ENCODE measurements around the gene GALNT2.

Gene GALNT2

GRCh38 chr1:230066466-230067404 is at the start of gene GALNT2:
TSS of gene GALNT2 (plus strand) at chr1:230067238. CDS start at chr1:230067281, 43 bp downstream.
- H3K4me1 ChIP-seq (ENCODE audit: insufficient read depth, insufficient read length) = no peaks in the 10 kb centered on the region
- no peaks in the 10 kb centered on the region for H3K36me3 ChIP-seq (ENCODE audit: insufficient read depth, insufficient read length, low read length)
- H3K27me3 ChIP-seq (ENCODE audit: insufficient read depth, insufficient read length) = peaks cover 31% of the 10 kb centered on the region
- H3K9me3 ChIP-seq (ENCODE audit: insufficient read depth, low read length) = peaks cover 12% of the 10 kb centered on the region
- DNase-seq (ENCODE audit: low read depth, low spot score) = peak; percentile 87
- peak within 1 kb of the TSS; percentile 85 for H3K4me3 ChIP-seq (ENCODE audit: insufficient read length, low read depth)
- H3K9ac ChIP-seq (ENCODE audit: insufficient read length, low read depth) = peak within 1 kb of the TSS; percentile 89
- TF ChIP-seq ZNF274 (IDR thresholded peaks at IDR 0.05; ENCODE audit: low read depth, low read length) (no peak), SUZ12 (IDR thresholded peaks at IDR 0.05; ENCODE audit: extremely low read depth, insufficient read depth, insufficient read length) (no peak), YY1 (IDR thresholded peaks at IDR 0.05; ENCODE audit: insufficient read depth, insufficient read length) (no peak)

- H3K9ac ChIP-seq (ENCODE audit: insufficient read length, low read depth) = no peak overlapping the region
- H3K9me3 ChIP-seq (ENCODE audit: insufficient read depth, low read length) = no peaks in the 10 kb centered on the region
- no peaks in the 10 kb centered on the region for H3K27me3 ChIP-seq (ENCODE audit: insufficient read depth, insufficient read length)
- no peaks in the 10 kb centered on the region for H3K36me3 ChIP-seq (ENCODE audit: insufficient read depth, insufficient read length, low read length)
- TF ChIP-seq ZNF274 (IDR thresholded peaks at IDR 0.05; ENCODE audit: low read depth, low read length) (no peak), SUZ12 (IDR thresholded peaks at IDR 0.05; ENCODE audit: extremely low read depth, insufficient read depth, insufficient read length) (no peak), YY1 (IDR thresholded peaks at IDR 0.05; ENCODE audit: insufficient read depth, insufficient read length) (no peak)
- no peaks in the 10 kb centered on the region for H3K4me1 ChIP-seq (ENCODE audit: insufficient read depth, insufficient read length)
- DNase-seq (ENCODE audit: low read depth, low spot score) = no peak
- H3K4me3 ChIP-seq (ENCODE audit: insufficient read length, low read depth) = no peak overlapping the region
Observed at GRCh38 chr1:230020451-230020850, 46.6 kb upstream of the GALNT2 start.

GRCh38 chr1:230022666-230023380 is 44.2 kb upstream of the GALNT2 start:
- no peaks in the 10 kb centered on the region; the same call in 1 of the 2 replicates for H3K9me3 ChIP-seq (ENCODE audit: insufficient read depth, low read length)
- no peak for DNase-seq (ENCODE audit: low read depth, low spot score)
- TF ChIP-seq SUZ12 (IDR thresholded peaks at IDR 0.05; ENCODE audit: extremely low read depth, insufficient read depth, insufficient read length) (no peak), YY1 (IDR thresholded peaks at IDR 0.05; ENCODE audit: insufficient read depth, insufficient read length) (no peak)
- H3K9ac ChIP-seq (ENCODE audit: insufficient read length, low read depth) = no peak overlapping the region
- H3K36me3 ChIP-seq (ENCODE audit: insufficient read depth, insufficient read length, low read length) = no peaks in the 10 kb centered on the region
- H3K27me3 ChIP-seq (ENCODE audit: insufficient read depth, insufficient read length) = no peaks in the 10 kb centered on the region
- no peaks in the 10 kb centered on the region for H3K4me1 ChIP-seq (ENCODE audit: insufficient read depth, insufficient read length)
- no peak overlapping the region for H3K4me3 ChIP-seq (ENCODE audit: insufficient read length, low read depth)

- Histone ChIP-seq H3K27me3 (ENCODE audit: insufficient read depth, insufficient read length) (no peaks in the 10 kb centered on the region), H3K9ac (ENCODE audit: insufficient read length, low read depth) (no peak overlapping the region), H3K4me3 (ENCODE audit: insufficient read length, low read depth) (no peak overlapping the region), H3K9me3 (ENCODE audit: insufficient read depth, low read length) (no peaks in the 10 kb centered on the region; the same call in 1 of the 2 replicates), H3K36me3 (ENCODE audit: insufficient read depth, insufficient read length, low read length) (no peaks in the 10 kb centered on the region), H3K4me1 (ENCODE audit: insufficient read depth, insufficient read length) (no peaks in the 10 kb centered on the region)
- TF ChIP-seq SUZ12 (IDR thresholded peaks at IDR 0.05; ENCODE audit: extremely low read depth, insufficient read depth, insufficient read length) = no peak
- no peak for TF ChIP-seq ZNF274 (IDR thresholded peaks at IDR 0.05; ENCODE audit: low read depth, low read length)
- TF ChIP-seq YY1 (IDR thresholded peaks at IDR 0.05; ENCODE audit: insufficient read depth, insufficient read length) = no peak
- no peak for DNase-seq (ENCODE audit: low read depth, low spot score)
Observed at GRCh38 chr1:230025686-230026085, 41.4 kb upstream of the GALNT2 start.

- Histone ChIP-seq H3K27me3 (ENCODE audit: insufficient read depth, insufficient read length) (no peaks in the 10 kb centered on the region), H3K4me3 (ENCODE audit: insufficient read length, low read depth) (no peak overlapping the region), H3K36me3 (ENCODE audit: insufficient read depth, insufficient read length, low read length) (no peaks in the 10 kb centered on the region), H3K9me3 (ENCODE audit: insufficient read depth, low read length) (no peaks in the 10 kb centered on the region; the same call in 1 of the 2 replicates), H3K9ac (ENCODE audit: insufficient read length, low read depth) (no peak overlapping the region), H3K4me1 (ENCODE audit: insufficient read depth, insufficient read length) (no peaks in the 10 kb centered on the region)
- TF ChIP-seq ZNF274 (IDR thresholded peaks at IDR 0.05; ENCODE audit: low read depth, low read length) (no peak), SUZ12 (IDR thresholded peaks at IDR 0.05; ENCODE audit: extremely low read depth, insufficient read depth, insufficient read length) (no peak), YY1 (IDR thresholded peaks at IDR 0.05; ENCODE audit: insufficient read depth, insufficient read length) (no peak)
- no peak for DNase-seq (ENCODE audit: low read depth, low spot score)
Observed at GRCh38 chr1:230026139-230026538, 40.9 kb upstream of the GALNT2 start.

- TF ChIP-seq ZNF274 (IDR thresholded peaks at IDR 0.05; ENCODE audit: low read depth, low read length) (no peak), SUZ12 (IDR thresholded peaks at IDR 0.05; ENCODE audit: extremely low read depth, insufficient read depth, insufficient read length) (no peak)
- Histone ChIP-seq H3K36me3 (ENCODE audit: insufficient read depth, insufficient read length, low read length) (no peaks in the 10 kb centered on the region), H3K4me1 (ENCODE audit: insufficient read depth, insufficient read length) (no peaks in the 10 kb centered on the region), H3K4me3 (ENCODE audit: insufficient read length, low read depth) (no peak overlapping the region), H3K9me3 (ENCODE audit: insufficient read depth, low read length) (no peaks in the 10 kb centered on the region; the same call in 1 of the 2 replicates), H3K9ac (ENCODE audit: insufficient read length, low read depth) (no peak overlapping the region), H3K27me3 (ENCODE audit: insufficient read depth, insufficient read length) (no peaks in the 10 kb centered on the region)
- DNase-seq (ENCODE audit: low read depth, low spot score) = no peak
Observed at GRCh38 chr1:230026572-230026971, 40.5 kb upstream of the GALNT2 start.
